ENCODE measurements around the gene KDM6A. TPM values are rescaled to one million over a fixed set of nuclear protein-coding genes. Genes with fewer than 3 reads are reported as not detected.

KDM6A gene
- total RNA-seq, 1 experiment from 2014 or later = 42.8 TPM

DNA sequence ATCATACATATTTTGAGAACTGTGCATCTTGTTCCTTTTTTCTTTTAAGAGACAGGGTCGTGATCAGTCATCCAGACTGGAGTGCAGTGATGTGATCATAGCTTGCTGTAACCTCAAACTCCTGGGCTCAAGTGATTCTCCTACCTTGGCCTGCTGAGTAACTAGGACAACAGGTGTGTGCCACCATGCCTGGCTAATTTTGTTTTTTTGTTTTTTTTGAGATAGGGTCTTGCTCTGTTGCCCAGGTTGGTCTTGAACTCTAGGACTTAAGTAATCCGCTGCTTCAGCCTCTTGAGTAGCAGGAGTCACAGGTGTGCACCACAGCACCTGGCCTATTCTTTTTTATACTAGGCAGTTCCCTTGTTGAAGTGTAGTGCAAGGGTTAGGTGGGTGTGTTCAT lies 24.6 kb downstream of the KDM6A start:
- Histone ChIP-seq H3K9ac (ENCODE audit: extremely low read depth, insufficient read length, low read length) (no peak overlapping the region), H2AFZ (ENCODE audit: low read length) (no peak overlapping the region), H2BK5ac (ENCODE audit: insufficient read length, low read length) (no peak overlapping the region), H3K27me3 (ENCODE audit: insufficient read depth, low read length) (no peaks in the 10 kb centered on the region), H3K27ac (ENCODE audit: insufficient read length, low read depth, low read length) (no peak overlapping the region), H3K4ac (ENCODE audit: low read depth, low read length) (no peak overlapping the region), H3K23ac (ENCODE audit: insufficient read length, low read depth, low read length) (no peak overlapping the region), H2BK120ac (ENCODE audit: low read depth, low read length, poor library complexity, severe bottlenecking) (no peak overlapping the region), H3T11ph (ENCODE audit: low read length) (no peak overlapping the region), H3K4me2 (ENCODE audit: insufficient read depth, insufficient read length, low read length) (no peak overlapping the region), H4K91ac (ENCODE audit: insufficient read length, low read depth, low read length) (no peak overlapping the region), H4K5ac (ENCODE audit: insufficient read length, low read depth, low read length) (no peak overlapping the region), H3K9me3 (ENCODE audit: control insufficient read depth, low read depth, low read length) (peaks cover 20% of the 10 kb centered on the region), H2BK15ac (ENCODE audit: low read depth, low read length) (no peak overlapping the region), H2BK20ac (ENCODE audit: low read depth, low read length, poor library complexity, severe bottlenecking) (no peak overlapping the region), H3K23me2 (ENCODE audit: insufficient read length, low read depth, low read length, poor library complexity, severe bottlenecking) (no peaks in the 10 kb centered on the region), H4K8ac (replicated peaks; ENCODE audit: insufficient read length, low read depth, low read length) (no peak overlapping the region), H2BK12ac (ENCODE audit: insufficient read length, low read depth, low read length) (no peak overlapping the region), H3K18ac (ENCODE audit: insufficient read length, low read depth, low read length) (no peak overlapping the region), H4K20me1 (ENCODE audit: control insufficient read depth, insufficient read depth, insufficient read length) (no peaks in the 10 kb centered on the region), H3K56ac (ENCODE audit: insufficient read length, low read depth, low read length) (no peak overlapping the region), H3K79me2 (ENCODE audit: insufficient read depth, low read length) (peaks cover 13% of the 10 kb centered on the region; the same call in 1 of the 2 replicates), H3K4me1 (ENCODE audit: insufficient read depth, low read length) (no peaks in the 10 kb centered on the region; the same call in 1 of the 2 replicates), H3K14ac (ENCODE audit: insufficient read depth, low read length) (no peak overlapping the region), H2AK5ac (ENCODE audit: insufficient read length, low read length) (no peak overlapping the region), H3K79me1 (ENCODE audit: insufficient read depth, low read depth, low read length, poor library complexity, severe bottlenecking) (no peaks in the 10 kb centered on the region)
- no CpG with 5 or more reads among the region's 2 CpGs for WGBS (ENCODE audit: extremely low coverage, insufficient read length, low lambda C conversion rate)
- no peaks in the 10 kb centered on the region for H3K27me3 Mint-ChIP-seq (ENCODE audit: low read depth)
- no peak for DNase-seq
- no peak overlapping the region; a peak in 1 of 7 replicates for H3K27ac Mint-ChIP-seq
- TF ChIP-seq, protein P1, sequence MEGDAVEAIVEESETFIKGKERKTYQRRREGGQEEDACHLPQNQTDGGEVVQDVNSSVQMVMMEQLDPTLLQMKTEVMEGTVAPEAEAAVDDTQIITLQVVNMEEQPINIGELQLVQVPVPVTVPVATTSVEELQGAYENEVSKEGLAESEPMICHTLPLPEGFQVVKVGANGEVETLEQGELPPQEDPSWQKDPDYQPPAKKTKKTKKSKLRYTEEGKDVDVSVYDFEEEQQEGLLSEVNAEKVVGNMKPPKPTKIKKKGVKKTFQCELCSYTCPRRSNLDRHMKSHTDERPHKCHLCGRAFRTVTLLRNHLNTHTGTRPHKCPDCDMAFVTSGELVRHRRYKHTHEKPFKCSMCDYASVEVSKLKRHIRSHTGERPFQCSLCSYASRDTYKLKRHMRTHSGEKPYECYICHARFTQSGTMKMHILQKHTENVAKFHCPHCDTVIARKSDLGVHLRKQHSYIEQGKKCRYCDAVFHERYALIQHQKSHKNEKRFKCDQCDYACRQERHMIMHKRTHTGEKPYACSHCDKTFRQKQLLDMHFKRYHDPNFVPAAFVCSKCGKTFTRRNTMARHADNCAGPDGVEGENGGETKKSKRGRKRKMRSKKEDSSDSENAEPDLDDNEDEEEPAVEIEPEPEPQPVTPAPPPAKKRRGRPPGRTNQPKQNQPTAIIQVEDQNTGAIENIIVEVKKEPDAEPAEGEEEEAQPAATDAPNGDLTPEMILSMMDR (conservative IDR thresholded peaks at IDR 0.05) = no peak
- H3K4me1 Mint-ChIP-seq = peaks cover 13 to 26% of the 10 kb centered on the region in 2 experiments
- no peak overlapping the region for H3K4me3 Mint-ChIP-seq
- peaks cover 4 to 26% (median 24%) of the 10 kb centered on the region in 3 experiments for H3K36me3 Mint-ChIP-seq (ENCODE audit: insufficient read depth in 1 of 3, low read depth in 3 of 3)
- H3K9me3 Mint-ChIP-seq = peaks cover 71 to 77% of the 10 kb centered on the region in 2 experiments
